Keratinocyte (primary cell): Measurements from ENCODE around the gene FHL5. TPM values are rescaled to one million over a fixed set of nuclear protein-coding genes. Genes with fewer than 3 reads are reported as not detected.

ENCODE experiments used
- DNase-seq: peaks from one replicate; pipeline ENCODE4 v3.0.0-alpha.2; 2011; ENCODE audit warnings: low read depth, missing footprints, low spot score
- FAIRE-seq: peaks from 2 replicates; lab custom pipeline; 2011; peaks lifted over from hg19 to GRCh38; lab: Jason Lieb, UNC
- H2AFZ ChIP-seq: 2 replicates; pipeline ENCODE4 v1.6.0; 2012; ENCODE audit warnings: low read length, control low read depth, inconsistent platforms; ENCODE audit not compliant: control insufficient read depth
- H3K27ac ChIP-seq: 2 replicates; pipeline ENCODE4 v1.5.1; 2011; ENCODE audit warnings: low read length; ENCODE audit not compliant: control insufficient read depth, insufficient read depth
- H3K27me3 ChIP-seq: 3 replicates; pipeline ENCODE4 v1.6.0; 2011; ENCODE audit warnings: low read length; ENCODE audit not compliant: control insufficient read depth, insufficient read depth; ENCODE audit errors: extremely low read depth
- H3K36me3 ChIP-seq, 2 experiments: 2 replicates in 1 of 2; 3 replicates in 1 of 2; pipeline ENCODE4 v1.5.1; 2011; ENCODE audit warnings: low read length in 2 of 2, mild to moderate bottlenecking in 1 of 2; ENCODE audit not compliant: control insufficient read depth in 2 of 2, insufficient read depth in 2 of 2; ENCODE audit errors: extremely low read depth in 1 of 2
- H3K4me1 ChIP-seq: 3 replicates; pipeline ENCODE4 v1.5.1; 2011; ENCODE audit warnings: low read length; ENCODE audit not compliant: control insufficient read depth, insufficient read depth; ENCODE audit errors: extremely low read depth
- H3K4me2 ChIP-seq: 3 replicates; pipeline ENCODE4 v1.6.0; 2011; ENCODE audit warnings: low read depth, low read length; ENCODE audit not compliant: control insufficient read depth, insufficient read depth; ENCODE audit errors: extremely low read depth
- H3K4me3 ChIP-seq, 3 experiments: fragments of 200-600 bp in 1 of 3; sonication (generic) in 1 of 3; 2 replicates in 2 of 3; 3 replicates in 1 of 3; pipeline ENCODE4 v1.5.1; 2011 to 2016; ENCODE audit warnings: low read length in 3 of 3, mild to moderate bottlenecking in 3 of 3, control low read depth in 2 of 3, inconsistent platforms in 1 of 3, low read depth in 1 of 3, mixed read lengths in 1 of 3, mixed run types in 1 of 3, moderate library complexity in 1 of 3; ENCODE audit not compliant: control insufficient read depth in 2 of 3, insufficient read depth in 2 of 3; ENCODE audit errors: extremely low read depth in 1 of 3
- H3K79me2 ChIP-seq: 2 replicates; pipeline ENCODE4 v1.6.0; 2012; ENCODE audit warnings: low read length; ENCODE audit not compliant: control insufficient read depth, insufficient read depth
- H3K9ac ChIP-seq: 3 replicates; pipeline ENCODE4 v1.6.0; 2011; ENCODE audit warnings: low read length; ENCODE audit not compliant: control insufficient read depth, insufficient read depth; ENCODE audit errors: extremely low read depth
- H3K9me1 ChIP-seq: 3 replicates; pipeline ENCODE4 v1.6.0; 2011; ENCODE audit warnings: low read length; ENCODE audit not compliant: control insufficient read depth, insufficient read depth; ENCODE audit errors: extremely low read depth
- H3K9me3 ChIP-seq: 2 replicates; pipeline ENCODE4 v1.5.1; 2012; ENCODE audit warnings: low read depth, low read length; ENCODE audit not compliant: control insufficient read depth
- H4K20me1 ChIP-seq: 3 replicates; pipeline ENCODE4 v1.6.0; 2011; ENCODE audit warnings: low read length; ENCODE audit not compliant: control insufficient read depth, insufficient read depth; ENCODE audit errors: extremely low read depth
- EZH2 ChIP-seq: IDR thresholded peaks from one replicate; pipeline ENCODE4 v1.6.1; 2012; ENCODE audit warnings: inconsistent platforms, mild to moderate bottlenecking, low read length, moderate library complexity
- dilution Hi-C: fragments of 300-500 bp; cut with MboI; formaldehyde crosslinking; loops from one replicate; pipeline ENCODE4 v1.7.0; 2020; ENCODE audit warnings: low sequenced_read_pairs; ENCODE audit not compliant: extremely low pct_ligation_motif_present
- polyA plus RNA-seq, 5 experiments: library from polyadenylated mRNA; depleted of rRNA in 3 of 5; stranded (reverse) in 3 of 5; stranded (forward) in 1 of 5; unstranded in 1 of 5; fragments of >200 nt; gene quantifications; 1 replicate in 1 of 5; 2 replicates in 3 of 5; 3 replicates in 1 of 5; pipeline versions ENCODE4 v1.2.1 to v1.2.3, GENCODE V29; 2011 to 2012; ENCODE audit warnings: missing spikeins in 2 of 5, low read depth in 1 of 5, low replicate concordance in 1 of 5
- TF ChIP-seq, protein P1 (sequence below), 3 experiments: IDR thresholded peaks in 1 of 3; conservative IDR thresholded peaks in 1 of 3; optimal IDR thresholded peaks in 1 of 3; 2 replicates in 2 of 3; 3 replicates in 1 of 3; pipeline versions ENCODE3 to v1.5.1; 2011; ENCODE audit warnings: low read length in 3 of 3, mild to moderate bottlenecking in 3 of 3, moderate library complexity in 2 of 3, control low read depth in 1 of 3, inconsistent platforms in 1 of 3; ENCODE audit not compliant: insufficient read depth in 2 of 3; ENCODE audit errors: extremely low read depth in 1 of 3

The FHL5 gene
- polyA plus RNA-seq, 1 donor (not counting 4 experiments of a cell fraction or from before 2014, with no cell fraction given): not detected

DNA sequence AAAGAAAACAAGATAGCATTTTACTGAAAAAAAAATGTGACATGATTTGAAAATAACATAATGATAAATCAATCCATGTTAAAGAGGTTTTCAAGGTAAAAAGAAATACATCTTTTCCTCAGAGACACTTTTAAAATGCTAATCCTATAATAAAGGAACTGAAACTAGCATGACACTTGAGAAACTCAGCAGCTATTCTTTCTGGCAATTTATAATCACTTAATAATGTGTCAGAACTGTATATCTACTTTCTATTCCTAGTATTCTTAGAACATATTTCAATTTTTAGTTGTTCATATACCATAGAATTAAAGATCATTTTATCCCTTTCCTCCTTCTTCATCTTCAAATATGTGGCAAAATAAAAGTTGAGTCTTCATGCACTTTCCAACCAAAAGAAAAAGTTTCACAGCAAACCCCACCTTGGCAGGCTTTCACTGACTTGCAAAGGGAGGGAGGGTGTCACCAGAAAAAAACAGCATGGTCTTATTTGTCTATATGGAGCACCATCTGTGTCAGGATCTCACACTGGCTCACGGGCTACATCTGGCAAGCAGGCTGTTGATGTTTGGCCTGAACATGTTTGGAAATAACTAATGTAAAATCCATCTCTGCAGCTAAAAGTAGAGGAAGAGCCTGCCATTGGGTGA, 48.5 kb downstream of the FHL5 start:
- no peaks in the 10 kb centered on the region for H3K9me3 ChIP-seq
- no peak for FAIRE-seq
- DNase-seq: no peak
- dilution Hi-C loops: no loop called here
- no peak overlapping the region for H3K4me3 ChIP-seq
- H4K20me1 ChIP-seq: no peaks in the 10 kb centered on the region
- no peak for TF ChIP-seq EZH2
- TF ChIP-seq, protein P1, sequence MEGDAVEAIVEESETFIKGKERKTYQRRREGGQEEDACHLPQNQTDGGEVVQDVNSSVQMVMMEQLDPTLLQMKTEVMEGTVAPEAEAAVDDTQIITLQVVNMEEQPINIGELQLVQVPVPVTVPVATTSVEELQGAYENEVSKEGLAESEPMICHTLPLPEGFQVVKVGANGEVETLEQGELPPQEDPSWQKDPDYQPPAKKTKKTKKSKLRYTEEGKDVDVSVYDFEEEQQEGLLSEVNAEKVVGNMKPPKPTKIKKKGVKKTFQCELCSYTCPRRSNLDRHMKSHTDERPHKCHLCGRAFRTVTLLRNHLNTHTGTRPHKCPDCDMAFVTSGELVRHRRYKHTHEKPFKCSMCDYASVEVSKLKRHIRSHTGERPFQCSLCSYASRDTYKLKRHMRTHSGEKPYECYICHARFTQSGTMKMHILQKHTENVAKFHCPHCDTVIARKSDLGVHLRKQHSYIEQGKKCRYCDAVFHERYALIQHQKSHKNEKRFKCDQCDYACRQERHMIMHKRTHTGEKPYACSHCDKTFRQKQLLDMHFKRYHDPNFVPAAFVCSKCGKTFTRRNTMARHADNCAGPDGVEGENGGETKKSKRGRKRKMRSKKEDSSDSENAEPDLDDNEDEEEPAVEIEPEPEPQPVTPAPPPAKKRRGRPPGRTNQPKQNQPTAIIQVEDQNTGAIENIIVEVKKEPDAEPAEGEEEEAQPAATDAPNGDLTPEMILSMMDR (optimal IDR thresholded peaks at IDR 0.05 in 1 of 3, IDR thresholded peaks at IDR 0.05 in 1 of 3, conservative IDR thresholded peaks at IDR 0.05 in 1 of 3; ENCODE audit: extremely low read depth in 1 of 3, insufficient read depth in 2 of 3, low read length in 3 of 3): no peak
- H3K79me2 ChIP-seq: no peaks in the 10 kb centered on the region
- no peak overlapping the region for H2AFZ ChIP-seq
- no peak overlapping the region for H3K27ac ChIP-seq
- no peaks in the 10 kb centered on the region for H3K9me1 ChIP-seq
- no peak overlapping the region for H3K9ac ChIP-seq
- H3K36me3 ChIP-seq: no peaks in the 10 kb centered on the region
- no peaks in the 10 kb centered on the region for H3K4me1 ChIP-seq
- H3K27me3 ChIP-seq: no peaks in the 10 kb centered on the region
- H3K4me2 ChIP-seq: no peak overlapping the region

DNA sequence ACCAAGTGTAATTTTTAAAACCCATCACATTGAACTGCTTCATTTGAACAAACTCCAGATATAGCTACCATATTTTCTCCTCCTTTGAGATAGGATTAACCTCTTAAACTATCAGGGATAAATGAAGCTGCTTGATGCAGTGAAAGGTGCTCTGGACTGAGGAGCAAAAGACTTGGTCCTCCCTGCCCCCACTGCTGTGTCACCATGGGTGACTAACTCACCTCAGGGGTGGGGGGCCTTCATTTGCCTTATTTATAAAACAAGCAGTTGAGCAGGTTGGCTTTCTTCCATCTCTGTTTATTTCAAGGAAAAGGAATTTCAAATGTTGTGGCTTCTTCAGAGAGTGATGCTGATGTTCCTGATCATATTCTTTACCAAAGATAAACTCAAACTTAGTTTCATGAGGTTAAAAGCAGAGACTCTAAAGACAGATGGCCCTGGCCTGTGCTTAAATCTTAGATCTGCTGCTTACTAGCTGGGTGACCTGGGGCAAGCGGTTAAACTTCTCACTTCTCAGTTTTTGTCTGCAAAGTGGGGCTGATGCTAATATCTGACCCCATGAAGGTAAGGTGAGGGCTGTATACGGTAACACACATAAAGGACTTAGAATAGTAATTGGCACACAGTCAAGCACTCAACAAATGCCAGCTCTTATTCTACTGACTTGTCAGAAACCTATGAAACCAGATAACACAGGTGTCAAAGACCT, 50.5 kb downstream of the FHL5 start:
- no peak for TF ChIP-seq EZH2
- TF ChIP-seq, protein P1 (optimal IDR thresholded peaks at IDR 0.05 in 1 of 3, IDR thresholded peaks at IDR 0.05 in 1 of 3, conservative IDR thresholded peaks at IDR 0.05 in 1 of 3; ENCODE audit: extremely low read depth in 1 of 3, insufficient read depth in 2 of 3, low read length in 3 of 3): no peak
- Histone ChIP-seq H3K27me3 (no peaks in the 10 kb centered on the region), H3K4me3 (no peak overlapping the region), H3K9me1 (no peaks in the 10 kb centered on the region), H3K9me3 (no peaks in the 10 kb centered on the region), H2AFZ (no peak overlapping the region), H3K36me3 (no peaks in the 10 kb centered on the region), H3K4me2 (no peak overlapping the region), H3K27ac (no peak overlapping the region), H3K4me1 (no peaks in the 10 kb centered on the region), H4K20me1 (no peaks in the 10 kb centered on the region), H3K79me2 (no peaks in the 10 kb centered on the region), H3K9ac (no peak overlapping the region)
- no peak for FAIRE-seq
- DNase-seq: no peak
- dilution Hi-C loops: no loop called here
